SK-N-SH (cell line): ENCODE measurements around the gene LENEP. TPM values are rescaled to one million over a fixed set of nuclear protein-coding genes. Genes with fewer than 3 reads are reported as not detected.

Experiments used
- CTCF ChIA-PET: fragments of 300-600, 350-600 bp; formaldehyde crosslinking; extraction: SDS; loops from one replicate; lab custom pipeline; 2021; lab: Yijun Ruan, JAX
- POLR2A ChIA-PET: fragments of 350-600 bp; sonication (Branson Sonifier 250); formaldehyde crosslinking; extraction: SDS; loops from one replicate; lab custom pipeline; 2020; ENCODE audit warnings: antibody characterized with exemption, inconsistent platforms; lab: Yijun Ruan, JAX
- DNase-seq: peaks from one replicate; pipeline ENCODE4 v3.0.0; 2012
- H2AFZ ChIP-seq: fragments of 200-600 bp; sonication (generic); 2 replicates; pipeline ENCODE4 v1.8.1; 2016; ENCODE audit warnings: antibody characterized with exemption, mild to moderate bottlenecking, low read depth
- H3F3A ChIP-seq: fragments of 200-600 bp; sonication (generic); replicated peaks from 2 replicates; pipeline ENCODE3; 2016; ENCODE audit warnings: antibody characterized with exemption, mild to moderate bottlenecking; ENCODE audit not compliant: insufficient read depth
- H3K27ac ChIP-seq, 2 experiments: fragments of 200-500 bp in 1 of 2; fragments of 200-600 bp in 1 of 2; sonication (Bioruptor generic) in 1 of 2; sonication (generic), shearing (Covaris generic) in 1 of 2; 2 replicates each; pipeline versions ENCODE4 v1.5.1 to v1.6.1; 2014 to 2016; ENCODE audit warnings: low read depth in 2 of 2, inconsistent platforms in 1 of 2, low read length in 1 of 2, mild to moderate bottlenecking in 1 of 2, mixed read lengths in 1 of 2
- H3K27me3 ChIP-seq: fragments of 200-600 bp; sonication (generic), shearing (Covaris generic); 2 replicates; pipeline ENCODE4 v1.6.1; 2016; ENCODE audit warnings: mixed run types; ENCODE audit not compliant: insufficient read depth
- H3K36me3 ChIP-seq, 2 experiments: fragments of 200-500 bp in 1 of 2; fragments of 200-600 bp in 1 of 2; sonication (Bioruptor generic) in 1 of 2; sonication (generic) in 1 of 2; replicated peaks in 1 of 2; 2 replicates each; pipeline versions ENCODE3 to v1.5.1; 2014 to 2016; ENCODE audit warnings: low read length in 1 of 2, mild to moderate bottlenecking in 1 of 2; ENCODE audit not compliant: insufficient read depth in 2 of 2, control insufficient read depth in 1 of 2
- H3K4me1 ChIP-seq, 2 experiments: fragments of 200-500 bp in 1 of 2; fragments of 200-600 bp in 1 of 2; sonication (Bioruptor generic) in 1 of 2; sonication (generic), shearing (Covaris generic) in 1 of 2; 2 replicates each; pipeline versions ENCODE4 v1.5.1 to v1.6.1; 2014 to 2016; ENCODE audit warnings: low read depth in 1 of 2, low read length in 1 of 2, mixed run types in 1 of 2; ENCODE audit not compliant: insufficient read depth in 2 of 2, control insufficient read depth in 1 of 2
- H3K4me2 ChIP-seq: fragments of 200-600 bp; sonication (generic), shearing (Covaris generic); 2 replicates; pipeline ENCODE4 v1.6.1; 2017; ENCODE audit warnings: mixed run types
- H3K4me3 ChIP-seq, 2 experiments: fragments of 200-500 bp in 1 of 2; fragments of 200-600 bp in 1 of 2; sonication (Bioruptor generic) in 1 of 2; sonication (generic), shearing (Covaris generic) in 1 of 2; 2 replicates each; pipeline versions ENCODE4 v1.5.1 to v1.8.1; 2014 to 2016; ENCODE audit warnings: low read depth in 2 of 2, inconsistent platforms in 1 of 2, low read length in 1 of 2, mild to moderate bottlenecking in 1 of 2, mixed read lengths in 1 of 2, moderate library complexity in 1 of 2
- H3K79me2 ChIP-seq: fragments of 200-600 bp; sonication (generic); 2 replicates; pipeline ENCODE4 v1.8.1; 2017; ENCODE audit warnings: mild to moderate bottlenecking; ENCODE audit not compliant: insufficient read depth
- H3K9ac ChIP-seq: fragments of 200-600 bp; sonication (generic); 2 replicates; pipeline ENCODE4 v1.6.1; 2017; ENCODE audit warnings: mixed run types
- H3K9me2 ChIP-seq: fragments of 200-600 bp; sonication (generic); 2 replicates; pipeline ENCODE4 v1.6.1; 2017; ENCODE audit warnings: mixed run types
- H3K9me3 ChIP-seq: fragments of 200-600 bp; sonication (generic); 2 replicates; pipeline ENCODE4 v1.6.1; 2017; ENCODE audit warnings: mixed run types, mild to moderate bottlenecking, moderate library complexity
- H4K20me1 ChIP-seq: fragments of 200-600 bp; sonication (generic); 2 replicates; pipeline ENCODE4 v1.6.1; 2017; ENCODE audit warnings: mild to moderate bottlenecking, mixed run types; ENCODE audit not compliant: insufficient read depth
- CHD2 ChIP-seq: fragments of 150-350 bp; IDR thresholded peaks from 2 replicates; pipeline ENCODE4 v1.6.1; 2018; ENCODE audit warnings: low read length; ENCODE audit not compliant: partially characterized antibody
- CTCF ChIP-seq: fragments of 200-600 bp; sonication (generic); IDR thresholded peaks from 2 replicates; pipeline ENCODE4 v1.6.1; 2017; ENCODE audit warnings: antibody characterized with exemption, mild to moderate bottlenecking, moderate library complexity
- FOXM1 ChIP-seq: IDR thresholded peaks from 2 replicates; pipeline ENCODE4 v1.4.0; 2012; ENCODE audit warnings: low read depth, mild to moderate bottlenecking
- JUND ChIP-seq: IDR thresholded peaks from 2 replicates; pipeline ENCODE4 v1.4.0; 2012
- MAX ChIP-seq: IDR thresholded peaks from 2 replicates; pipeline ENCODE4 v1.4.0; 2012; ENCODE audit warnings: low read depth
- MEF2A ChIP-seq: IDR thresholded peaks from 2 replicates; pipeline ENCODE4 v1.4.0; 2012; ENCODE audit warnings: low read depth, borderline replicate concordance
- NRF1 ChIP-seq: IDR thresholded peaks from 2 replicates; pipeline ENCODE4 v1.6.1; 2012; ENCODE audit warnings: low read depth, mild to moderate bottlenecking, low read length
- POLR2AphosphoS5 ChIP-seq: IDR thresholded peaks from 2 replicates; pipeline ENCODE4 v1.6.1; 2012; ENCODE audit warnings: low read depth, low read length
- TAF1 ChIP-seq: IDR thresholded peaks from 2 replicates; pipeline ENCODE4 v1.6.1; 2012; ENCODE audit warnings: low read depth, mild to moderate bottlenecking, low read length, moderate library complexity, borderline replicate concordance
- WGBS: methylation state at CpG from one replicate; pipeline ENCODE4 v1.1.6; 2017; ENCODE audit warnings: low lambda C conversion rate; 5-methylcytosine and 5-hydroxymethylcytosine counted together
- polyA plus RNA-seq, 3 experiments: library from polyadenylated mRNA; depleted of rRNA; stranded (reverse); fragments of >200 nt; gene quantifications; 2 replicates each; pipeline ENCODE4 v1.2.3, GENCODE V29; 2012
- TF ChIP-seq, protein P1 (sequence below): fragments of 150-350 bp; IDR thresholded peaks from 2 replicates; pipeline ENCODE4 v1.6.1; 2016; ENCODE audit warnings: mild to moderate bottlenecking, low read depth, low read length

LENEP gene
- polyA plus RNA-seq, 1 of the 3 experiments (the other 2 are of a cell fraction): not detected

- TF ChIP-seq CHD2 (no peak), NRF1 (no peak), POLR2AphosphoS5 (no peak)
- TF ChIP-seq, protein P1, sequence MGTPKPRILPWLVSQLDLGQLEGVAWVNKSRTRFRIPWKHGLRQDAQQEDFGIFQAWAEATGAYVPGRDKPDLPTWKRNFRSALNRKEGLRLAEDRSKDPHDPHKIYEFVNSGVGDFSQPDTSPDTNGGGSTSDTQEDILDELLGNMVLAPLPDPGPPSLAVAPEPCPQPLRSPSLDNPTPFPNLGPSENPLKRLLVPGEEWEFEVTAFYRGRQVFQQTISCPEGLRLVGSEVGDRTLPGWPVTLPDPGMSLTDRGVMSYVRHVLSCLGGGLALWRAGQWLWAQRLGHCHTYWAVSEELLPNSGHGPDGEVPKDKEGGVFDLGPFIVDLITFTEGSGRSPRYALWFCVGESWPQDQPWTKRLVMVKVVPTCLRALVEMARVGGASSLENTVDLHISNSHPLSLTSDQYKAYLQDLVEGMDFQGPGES: no peak
- TF ChIP-seq, all 33 proteins: peak for 0
Measured at GRCh38 chr1:154996966-154997701, 3.7 kb downstream of the LENEP start (continued).

- CTCF ChIA-PET: interaction anchor here (0.6 to 14.0 kb wide), 29 partner anchors 8 to 517 kb away, joined by 3 to 640 read pairs (median 6); partner anchors contain the start of genes ADAM15, CKS1B, CLK2 and EFNA3
- no peaks in the 10 kb centered on the region for H3K36me3 ChIP-seq
- no peak overlapping the region for H3K9ac ChIP-seq
- H3K4me2 ChIP-seq: no peak overlapping the region
- H3K4me3 ChIP-seq: no peak overlapping the region
- H2AFZ ChIP-seq: no peak overlapping the region
- no peak overlapping the region for H3K27ac ChIP-seq
- no peaks in the 10 kb centered on the region for H3K27me3 ChIP-seq
- no peaks in the 10 kb centered on the region for H3K9me2 ChIP-seq
- POLR2A ChIA-PET: interaction anchor here (1.1 to 3.0 kb wide), 4 partner anchors 15 to 43 kb away, joined by 3 to 18 read pairs (median 11); partner anchors contain the start of genes FLAD1, PBXIP1, PYGO2 and SHC1
- peaks cover 23% of the 10 kb centered on the region for H3F3A ChIP-seq
- TF ChIP-seq JUND (no peak), TAF1 (no peak), CTCF (peak; percentile 18), MAX (no peak), MEF2A (no peak), FOXM1 (no peak)
- no peaks in the 10 kb centered on the region for H3K9me3 ChIP-seq
- H4K20me1 ChIP-seq: no peaks in the 10 kb centered on the region
- no peak for DNase-seq
- 91% methylated on average over 16 of the region's 16 CpGs for WGBS
- H3K79me2 ChIP-seq: peaks cover 10% of the 10 kb centered on the region
- H3K4me1 ChIP-seq: peaks cover 13 to 23% of the 10 kb centered on the region in 2 experiments
Measured at GRCh38 chr1:154998201-154998780, 4.9 kb downstream of the LENEP start.
